Gastroesophageal sphincter (tissue), 4 donors: ENCODE data around the gene TBC1D24. TPM values are rescaled to one million over a fixed set of nuclear protein-coding genes. Genes with fewer than 3 reads are reported as not detected.

ENCODE experiments used
- ATAC-seq: fragments of 150-250 bp; one replicate; pipeline ENCODE4 v1.9.1; 2016; ENCODE audit warnings: mild to moderate bottlenecking, moderate library complexity
- H3K27ac ChIP-seq, 4 donors: fragments of 200-600 bp; sonication (generic) in 3 of 4; 1 replicate in 3 of 4; 2 replicates in 1 of 4; pipeline ENCODE4 v1.5.1; 2016 to 2019
- H3K27me3 ChIP-seq: fragments of 200-600 bp; sonication (generic); one replicate; pipeline ENCODE4 v1.5.1; 2019
- H3K36me3 ChIP-seq, 2 donors: fragments of 200-600 bp; sonication (generic); one replicate each; pipeline ENCODE4 v1.5.1; 2019; ENCODE audit warnings: control low read depth in 1 of 2
- H3K4me1 ChIP-seq, 3 donors: fragments of 200-600 bp; sonication (generic); 1 replicate in 2 of 3; 2 replicates in 1 of 3; pipeline ENCODE4 v1.5.1; 2016 to 2019; ENCODE audit warnings: control low read depth in 2 of 3
- H3K4me3 ChIP-seq, 2 donors: fragments of 200-600 bp; sonication (generic); one replicate each; pipeline ENCODE4 v1.5.1; 2019; ENCODE audit warnings: mild to moderate bottlenecking in 1 of 2, moderate library complexity in 1 of 2
- H3K9me3 ChIP-seq, 3 donors: fragments of 200-600 bp; sonication (generic); one replicate each; pipeline ENCODE4 v1.5.1; 2017 to 2019; ENCODE audit warnings: control low read depth in 2 of 3
- EP300 ChIP-seq: sonication (generic); formaldehyde crosslinking; IDR thresholded peaks from one replicate; pipeline ENCODE4 v1.6.1; 2017; ENCODE audit warnings: antibody characterized with exemption, mild to moderate bottlenecking
- POLR2A ChIP-seq, 2 donors: fragments of 450-650 bp; IDR thresholded peaks; one replicate each; pipeline ENCODE4 v1.6.1; 2017; ENCODE audit warnings: antibody characterized with exemption in 2 of 2, mild to moderate bottlenecking in 2 of 2, moderate library complexity in 1 of 2
- POLR2AphosphoS5 ChIP-seq: sonication (generic); formaldehyde crosslinking; IDR thresholded peaks from one replicate; pipeline ENCODE4 v1.6.1; 2017; ENCODE audit warnings: antibody characterized with exemption
- WGBS, 2 donors: methylation state at CpG; one replicate each; pipeline ENCODE4 v1.1.5; 2018; ENCODE audit warnings: low coverage in 1 of 2; 5-methylcytosine and 5-hydroxymethylcytosine counted together
- total RNA-seq, 4 donors: library from RNA; depleted of rRNA; stranded (reverse); fragments of >200 nt; gene quantifications; one replicate each; pipeline ENCODE4 v1.1.0, GENCODE V29; 2016
- TF ChIP-seq, protein P1 (sequence below), 4 experiments: fragments of 200-600 bp in 2 of 4; fragments of 450-650 bp in 2 of 4; sonication (generic) in 1 of 4; IDR thresholded peaks; one replicate each; pipeline ENCODE4 v1.5.1; 2017 to 2019; ENCODE audit warnings: antibody characterized with exemption in 4 of 4, mild to moderate bottlenecking in 2 of 4, moderate library complexity in 2 of 4

The TBC1D24 gene
- total RNA-seq, 4 donors from 2014 or later: 6.2 to 18.4 (median 14.2) TPM

DNA sequence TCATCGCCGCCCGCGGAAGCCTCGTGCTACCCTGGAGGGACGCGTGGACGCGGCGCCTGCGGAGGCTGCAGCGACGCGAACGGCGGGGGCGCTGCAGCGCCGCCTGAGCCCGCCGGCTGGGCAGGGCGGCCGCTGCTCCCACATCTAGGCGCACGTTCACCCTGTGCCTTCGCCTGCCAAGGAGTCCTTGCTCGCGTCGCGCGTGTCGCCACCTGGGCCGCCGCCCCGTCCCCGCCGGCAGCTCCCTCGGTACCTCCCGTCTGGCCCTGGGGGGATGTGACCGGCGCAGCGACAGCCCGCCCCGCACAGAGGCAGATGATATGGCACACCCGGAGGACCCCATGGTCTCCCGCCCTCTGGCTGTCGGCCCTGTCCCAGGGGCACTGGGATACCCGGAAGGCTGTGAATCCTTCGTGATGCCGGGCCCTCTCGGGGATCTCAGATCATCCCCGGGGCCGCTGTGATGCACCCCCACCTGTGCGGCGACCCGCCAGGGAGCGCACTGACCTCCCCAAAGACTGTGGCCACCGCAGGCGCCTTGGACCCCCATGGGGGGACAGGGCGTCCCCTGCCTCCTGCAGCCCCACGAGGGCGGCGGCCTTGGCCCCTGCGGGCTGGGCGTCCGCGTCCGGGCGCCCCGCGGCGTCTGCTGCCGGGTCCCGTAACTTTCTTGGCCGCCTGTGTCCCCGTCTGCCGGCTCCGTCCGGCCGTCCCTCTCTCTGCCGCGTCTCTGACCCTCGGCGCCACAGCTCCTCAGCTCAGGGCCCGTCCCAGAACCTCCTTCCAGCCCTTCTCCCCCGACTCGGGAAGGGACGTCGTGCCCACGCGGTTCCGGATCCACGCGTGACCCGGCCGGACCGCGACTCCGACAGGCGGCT lies 689 bp upstream of the TBC1D24 start:
- Histone ChIP-seq H3K27ac (peak overlapping the region; percentile 48 to 90 (median 83)), H3K9me3 (no peaks in the 10 kb centered on the region), H3K36me3 (no peaks in the 10 kb centered on the region), H3K4me1 (peaks cover 0 to 63% (median 38%) of the 10 kb centered on the region in 3 donors), H3K4me3 (peak overlapping the region; percentile 66 to 77), H3K27me3 (peaks cover 45% of the 10 kb centered on the region)
- no CpG with 5 or more reads among the region's 100 CpGs for whole genome bisulfite sequencing, 2 donors
- TF ChIP-seq POLR2A (IDR thresholded peaks at IDR 0.05): no peak
- TF ChIP-seq, protein P1, sequence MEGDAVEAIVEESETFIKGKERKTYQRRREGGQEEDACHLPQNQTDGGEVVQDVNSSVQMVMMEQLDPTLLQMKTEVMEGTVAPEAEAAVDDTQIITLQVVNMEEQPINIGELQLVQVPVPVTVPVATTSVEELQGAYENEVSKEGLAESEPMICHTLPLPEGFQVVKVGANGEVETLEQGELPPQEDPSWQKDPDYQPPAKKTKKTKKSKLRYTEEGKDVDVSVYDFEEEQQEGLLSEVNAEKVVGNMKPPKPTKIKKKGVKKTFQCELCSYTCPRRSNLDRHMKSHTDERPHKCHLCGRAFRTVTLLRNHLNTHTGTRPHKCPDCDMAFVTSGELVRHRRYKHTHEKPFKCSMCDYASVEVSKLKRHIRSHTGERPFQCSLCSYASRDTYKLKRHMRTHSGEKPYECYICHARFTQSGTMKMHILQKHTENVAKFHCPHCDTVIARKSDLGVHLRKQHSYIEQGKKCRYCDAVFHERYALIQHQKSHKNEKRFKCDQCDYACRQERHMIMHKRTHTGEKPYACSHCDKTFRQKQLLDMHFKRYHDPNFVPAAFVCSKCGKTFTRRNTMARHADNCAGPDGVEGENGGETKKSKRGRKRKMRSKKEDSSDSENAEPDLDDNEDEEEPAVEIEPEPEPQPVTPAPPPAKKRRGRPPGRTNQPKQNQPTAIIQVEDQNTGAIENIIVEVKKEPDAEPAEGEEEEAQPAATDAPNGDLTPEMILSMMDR (IDR thresholded peaks at IDR 0.05): peak in 3 of 4 experiments; percentile 28 to 62 (median 35)
- peak; percentile 60 for ATAC-seq

DNA sequence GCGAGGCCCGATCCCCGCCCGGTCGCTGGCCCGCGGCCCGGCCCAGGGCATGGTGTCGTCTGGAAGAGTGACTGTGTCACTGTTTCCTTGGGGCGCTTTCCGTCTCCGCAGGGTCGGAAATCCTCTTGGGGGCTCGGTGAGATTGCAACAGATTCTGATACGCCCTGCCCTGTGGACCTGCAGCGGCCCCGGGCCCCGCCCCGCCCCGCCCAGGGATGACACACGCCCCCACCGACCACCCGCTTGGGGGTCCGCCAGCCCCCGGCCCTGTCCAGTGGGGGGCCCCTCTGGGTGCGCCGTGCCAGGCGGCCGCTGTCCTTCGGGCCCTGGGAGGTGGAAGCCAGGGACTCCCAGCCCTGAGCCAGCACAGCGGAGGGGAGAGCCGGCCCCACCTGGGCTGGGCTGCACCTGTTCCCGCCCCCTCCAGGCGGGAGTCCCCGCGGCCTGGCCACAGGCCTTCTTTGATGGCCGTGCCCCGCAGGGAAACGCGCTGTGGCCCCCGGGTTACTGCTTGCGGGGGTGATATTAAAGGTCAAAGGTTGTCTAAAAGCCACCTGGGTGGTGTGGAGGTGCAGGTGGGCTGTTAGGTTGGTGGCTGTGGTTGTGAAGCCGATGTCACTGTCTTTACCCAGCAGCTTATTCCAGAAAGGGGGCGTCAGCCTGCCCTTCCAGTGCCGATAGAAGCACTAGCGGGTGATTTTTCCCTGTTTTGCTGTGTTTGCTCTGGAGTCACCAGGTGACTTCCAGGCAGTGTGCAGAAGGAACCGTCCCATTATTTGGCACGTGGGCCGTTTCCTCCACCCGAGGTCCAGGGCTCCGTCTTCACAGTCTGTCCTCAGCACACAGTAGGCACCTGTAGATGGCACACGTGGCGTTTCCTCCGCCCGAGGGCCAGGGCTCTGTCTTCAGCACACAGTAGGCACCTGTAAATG lies 752 bp downstream of the TBC1D24 start:
- 6 to 18% methylated on average over 7 to 9 of the region's 55 CpGs for WGBS, 2 donors
- peaks cover 0 to 53% (median 34%) of the 10 kb centered on the region in 3 donors for H3K4me1 ChIP-seq
- peaks cover 31% of the 10 kb centered on the region for H3K27me3 ChIP-seq
- TF ChIP-seq, protein P1 (IDR thresholded peaks at IDR 0.05): no peak
- no peak for TF ChIP-seq POLR2AphosphoS5
- no peaks in the 10 kb centered on the region for H3K9me3 ChIP-seq
- peak overlapping the region; percentile 66 to 77 for H3K4me3 ChIP-seq
- peak; percentile 1 for ATAC-seq
- peak overlapping the region in 3 of 4 donors; percentile 81 to 90 (median 85) for H3K27ac ChIP-seq
- no peaks in the 10 kb centered on the region for H3K36me3 ChIP-seq

GRCh38 chr16:2476345-2476720 lies 1.4 kb downstream of the TBC1D24 start:
- no peaks in the 10 kb centered on the region for H3K9me3 ChIP-seq
- TF ChIP-seq, protein P1 (IDR thresholded peaks at IDR 0.05): no peak
- TF ChIP-seq POLR2A (IDR thresholded peaks at IDR 0.05) (no peak), POLR2AphosphoS5 (no peak), EP300 (no peak)
- no peak for ATAC-seq
- H3K27me3 ChIP-seq: peaks cover 24% of the 10 kb centered on the region
- H3K27ac ChIP-seq: no peak overlapping the region
- H3K4me1 ChIP-seq: peaks cover 0 to 47% (median 28%) of the 10 kb centered on the region in 3 donors
- no peak overlapping the region for H3K4me3 ChIP-seq
- WGBS, 2 donors: 89 to 90% methylated on average over 2 to 8 of the region's 9 CpGs
- no peaks in the 10 kb centered on the region for H3K36me3 ChIP-seq

DNA sequence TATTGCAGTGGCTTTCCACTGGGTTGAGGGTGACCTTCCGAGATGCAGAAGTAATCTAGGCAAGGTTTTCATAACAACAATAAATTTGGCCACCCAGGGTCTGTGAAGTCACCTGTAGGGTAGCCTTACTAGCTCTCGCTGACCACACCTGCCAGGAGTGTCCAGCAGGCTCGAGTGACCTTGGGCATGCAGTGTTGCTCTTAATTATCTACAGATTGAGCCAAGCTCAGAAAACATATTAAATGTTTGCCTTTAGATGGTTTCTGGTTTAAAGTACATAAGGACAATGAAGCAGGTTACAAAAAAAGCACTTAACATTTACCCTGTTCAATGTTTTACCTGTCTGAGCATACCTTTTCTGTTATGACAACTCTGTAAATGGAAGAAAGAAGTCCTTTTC lies 1.8 kb downstream of the TBC1D24 start:
- H3K4me1 ChIP-seq: peaks cover 0 to 42% (median 24%) of the 10 kb centered on the region in 3 donors
- no peak for TF ChIP-seq POLR2A (IDR thresholded peaks at IDR 0.05)
- TF ChIP-seq POLR2AphosphoS5: no peak
- TF ChIP-seq, protein P1 (IDR thresholded peaks at IDR 0.05): no peak
- no peak for TF ChIP-seq EP300
- H3K27me3 ChIP-seq: peaks cover 20% of the 10 kb centered on the region
- H3K36me3 ChIP-seq: no peaks in the 10 kb centered on the region
- WGBS, 2 donors: 71 to 100% methylated on average over 1 to 3 of the region's 3 CpGs
- H3K9me3 ChIP-seq: no peaks in the 10 kb centered on the region
- H3K4me3 ChIP-seq: no peak overlapping the region
- no peak for ATAC-seq
- no peak overlapping the region for H3K27ac ChIP-seq
